Testis (tissue), 3 donors: Measurements from ENCODE around the gene OR1E2. TPM values are rescaled to one million over a fixed set of nuclear protein-coding genes. Genes with fewer than 3 reads are reported as not detected.
"Not testable (repeated sequence)": the region's sequence is repeated elsewhere in the genome, so short reads cannot be mapped to it uniquely, and the experiment has no call there.

ENCODE experiments used
- DNase-seq: peaks from one replicate; pipeline ENCODE4 v3.0.0-alpha.2; 2019
- H3K27ac ChIP-seq, 2 donors: fragments of 200-600 bp; sonication (generic); one replicate each; pipeline ENCODE4 v1.5.1; 2019
- H3K27me3 ChIP-seq: fragments of 200-600 bp; sonication (generic); one replicate; pipeline ENCODE4 v1.5.1; 2019
- H3K36me3 ChIP-seq: fragments of 200-600 bp; sonication (generic); one replicate; pipeline ENCODE4 v1.5.1; 2017; ENCODE audit warnings: low read depth; ENCODE audit errors: missing control alignments
- H3K4me1 ChIP-seq: fragments of 200-600 bp; sonication (generic); one replicate; pipeline ENCODE4 v1.5.1; 2019
- H3K4me3 ChIP-seq, 2 donors: fragments of 200-600 bp; sonication (generic); one replicate each; pipeline ENCODE4 v1.5.1; 2017 to 2019
- H3K9me3 ChIP-seq: fragments of 200-600 bp; sonication (generic); one replicate; pipeline ENCODE4 v1.5.1; 2017
- POLR2A ChIP-seq: fragments of 450-650 bp; IDR thresholded peaks from one replicate; pipeline ENCODE4 v1.6.1; 2017; ENCODE audit warnings: antibody characterized with exemption, mild to moderate bottlenecking, moderate library complexity
- WGBS, 2 donors: methylation state at CpG; one replicate each; pipeline ENCODE4 v1.1.5; 2018; 5-methylcytosine and 5-hydroxymethylcytosine counted together
- intact Hi-C: fragments of 100-400 bp; cut with DNase I; formaldehyde crosslinking; loops from one replicate; pipeline ENCODE4 v1.15.1; 2023; ENCODE audit warnings: low total_unique reads
- polyA plus RNA-seq: library from polyadenylated mRNA; stranded (reverse); fragments of 350-450 nt; fragmentation: Illumina TruSeq; extraction: RNeasy Lipid Tissue Mini Kit (QIAGEN cat#74804); gene quantifications from one replicate; pipeline ENCODE4 v1.2.3, GENCODE V29; 2014; ENCODE audit warnings: low read depth, low replicate concordance; ENCODE audit not compliant: insufficient read depth
- total RNA-seq, 2 donors: library from RNA; depleted of rRNA; stranded (reverse); fragments of >200 nt; gene quantifications; one replicate each; pipeline ENCODE4 v1.2.3, GENCODE V29; 2016
- TF ChIP-seq, protein P1 (sequence below), 3 experiments: fragments of 450-650 bp in 2 of 3; fragments of 200-600 bp in 1 of 3; sonication (generic) in 1 of 3; IDR thresholded peaks; one replicate each; pipeline ENCODE4 v1.5.1; 2016 to 2019; ENCODE audit warnings: antibody characterized with exemption in 3 of 3, mild to moderate bottlenecking in 2 of 3, moderate library complexity in 1 of 3

OR1E2 gene
- total and polyA plus RNA-seq, 3 donors from 2014 or later: 0.79 to 0.93 TPM; not detected in 1

GRCh38 chr17:3418222-3418621 is 15.4 kb downstream of the OR1E2 start:
- H3K27ac ChIP-seq: no peak overlapping the region
- no peaks in the 10 kb centered on the region for H3K9me3 ChIP-seq
- no peaks in the 10 kb centered on the region for H3K4me1 ChIP-seq
- H3K27me3 ChIP-seq: no peaks in the 10 kb centered on the region
- no peaks in the 10 kb centered on the region for H3K36me3 ChIP-seq
- intact Hi-C loops: no loop called here
- DNase-seq: no peak
- 59 to 63% methylated on average over 2 of the region's 2 CpGs for WGBS, 2 donors
- TF ChIP-seq POLR2A: no peak
- no peak overlapping the region for H3K4me3 ChIP-seq

DNA sequence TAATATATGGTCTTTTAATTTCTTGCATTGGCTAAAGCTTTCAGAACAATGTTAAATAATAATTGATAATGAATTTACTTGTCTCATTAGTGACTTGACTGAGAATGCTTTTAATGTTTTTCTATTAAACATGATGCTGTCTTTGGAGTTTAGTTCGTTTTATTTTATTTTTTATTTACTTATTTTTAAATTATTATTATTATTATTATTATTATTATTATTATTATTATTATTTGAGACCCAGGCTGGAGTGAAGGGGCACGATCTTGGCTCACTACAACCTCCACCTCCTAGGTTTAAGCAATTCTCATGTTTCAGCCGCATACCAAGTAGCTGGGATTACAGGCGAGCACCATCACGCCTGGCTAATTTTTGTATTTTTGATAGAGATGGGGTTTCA is 18.0 kb downstream of the OR1E2 start:
- TF ChIP-seq, protein P1, sequence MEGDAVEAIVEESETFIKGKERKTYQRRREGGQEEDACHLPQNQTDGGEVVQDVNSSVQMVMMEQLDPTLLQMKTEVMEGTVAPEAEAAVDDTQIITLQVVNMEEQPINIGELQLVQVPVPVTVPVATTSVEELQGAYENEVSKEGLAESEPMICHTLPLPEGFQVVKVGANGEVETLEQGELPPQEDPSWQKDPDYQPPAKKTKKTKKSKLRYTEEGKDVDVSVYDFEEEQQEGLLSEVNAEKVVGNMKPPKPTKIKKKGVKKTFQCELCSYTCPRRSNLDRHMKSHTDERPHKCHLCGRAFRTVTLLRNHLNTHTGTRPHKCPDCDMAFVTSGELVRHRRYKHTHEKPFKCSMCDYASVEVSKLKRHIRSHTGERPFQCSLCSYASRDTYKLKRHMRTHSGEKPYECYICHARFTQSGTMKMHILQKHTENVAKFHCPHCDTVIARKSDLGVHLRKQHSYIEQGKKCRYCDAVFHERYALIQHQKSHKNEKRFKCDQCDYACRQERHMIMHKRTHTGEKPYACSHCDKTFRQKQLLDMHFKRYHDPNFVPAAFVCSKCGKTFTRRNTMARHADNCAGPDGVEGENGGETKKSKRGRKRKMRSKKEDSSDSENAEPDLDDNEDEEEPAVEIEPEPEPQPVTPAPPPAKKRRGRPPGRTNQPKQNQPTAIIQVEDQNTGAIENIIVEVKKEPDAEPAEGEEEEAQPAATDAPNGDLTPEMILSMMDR (IDR thresholded peaks at IDR 0.05): no peak
- no peak for TF ChIP-seq POLR2A
- no peak overlapping the region for H3K27ac ChIP-seq
- 88 to 89% methylated on average over 5 of the region's 5 CpGs for WGBS, 2 donors

DNA sequence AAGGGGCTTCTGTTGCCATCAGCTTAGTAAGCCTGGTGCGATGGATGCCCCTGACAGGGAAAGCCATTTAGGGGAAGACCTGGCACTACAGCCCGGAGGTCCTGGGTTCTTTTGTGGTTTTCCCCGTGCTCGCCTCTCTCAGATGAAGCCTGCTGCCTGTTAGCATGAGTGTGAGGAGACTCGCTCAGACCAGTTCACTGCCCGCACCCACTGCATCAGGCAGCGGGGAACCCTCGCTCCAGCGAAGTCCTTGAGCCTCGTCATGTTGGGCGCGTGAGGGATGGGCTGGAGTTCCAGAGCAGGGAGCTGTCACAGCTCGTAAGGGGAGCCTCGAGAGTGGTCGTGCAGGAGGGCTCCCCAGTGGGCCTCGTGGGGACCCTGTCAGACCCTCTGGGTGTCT is 21.4 kb downstream of the OR1E2 start:
- DNase-seq, H3K9me3 ChIP-seq, H3K36me3 ChIP-seq, intact Hi-C loops, H3K4me1 ChIP-seq, H3K27me3 ChIP-seq, H3K27ac ChIP-seq, H3K4me3 ChIP-seq: not testable (repeated sequence)
- no CpG with 5 or more reads among the region's 16 CpGs for WGBS, 2 donors

More for the DNA sequence above, 18.0 kb downstream of the OR1E2 start:
- Histone ChIP-seq H3K9me3 (no peaks in the 10 kb centered on the region), H3K36me3 (no peaks in the 10 kb centered on the region), H3K27me3 (no peaks in the 10 kb centered on the region), H3K4me3 (no peak overlapping the region), H3K4me1 (no peaks in the 10 kb centered on the region)
- DNase-seq: no peak
- intact Hi-C loops: no loop called here

- intact Hi-C loops: no loop called here
- Histone ChIP-seq H3K4me1 (no peaks in the 10 kb centered on the region), H3K27me3 (no peaks in the 10 kb centered on the region), H3K36me3 (no peaks in the 10 kb centered on the region), H3K4me3 (no peak within 1 kb of the TSS), H3K27ac (no peak within 1 kb of the TSS), H3K9me3 (no peaks in the 10 kb centered on the region)
- WGBS, 2 donors: 88% methylated on average over 3 of the region's 3 CpGs
- no peak for DNase-seq
- TF ChIP-seq, protein P1 (IDR thresholded peaks at IDR 0.05): no peak
- no peak for TF ChIP-seq POLR2A
These were observed 22.6 kb downstream of the OR1E2 start, which contains the start of gene OR3A3 for GRCh38 chr17:3411070-3411469. TSS of gene OR3A3 (plus strand) at chr17:3411370.

DNA sequence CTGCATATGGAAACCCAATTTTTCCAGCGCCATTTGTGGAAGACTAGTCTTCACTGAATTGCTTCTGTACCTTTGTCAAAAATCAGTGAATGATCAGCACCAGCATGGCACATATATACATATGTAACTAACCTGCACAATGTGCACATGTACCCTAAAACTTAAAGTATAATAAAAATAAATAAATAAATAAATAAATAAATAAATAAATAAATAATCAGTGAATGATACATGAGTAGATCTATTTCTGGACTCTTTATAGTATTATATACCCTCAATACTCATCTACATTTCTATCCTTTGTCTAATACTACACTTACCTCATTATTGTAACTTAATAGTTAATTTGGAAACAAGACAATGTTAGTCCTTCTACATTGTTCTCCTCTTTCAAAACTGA is 29.8 kb downstream of the OR1E2 start:
- WGBS, 2 donors: 70 to 81% methylated on average over 1 of the region's 1 CpG
- H3K9me3 ChIP-seq, H3K4me1 ChIP-seq, H3K36me3 ChIP-seq, H3K27ac ChIP-seq, intact Hi-C loops, H3K4me3 ChIP-seq, DNase-seq, H3K27me3 ChIP-seq: not testable (repeated sequence)

- 67 to 77% methylated on average over 2 of the region's 2 CpGs for WGBS, 2 donors
- intact Hi-C loops: no loop called here
These were observed 31.9 kb downstream of the OR1E2 start for GRCh38 chr17:3401786-3402185.

More at GRCh38 chr17:3401786-3402185, 31.9 kb downstream of the OR1E2 start:
- H3K27ac ChIP-seq: no peak overlapping the region
- TF ChIP-seq POLR2A: no peak
- TF ChIP-seq, protein P1 (IDR thresholded peaks at IDR 0.05): no peak
- no peaks in the 10 kb centered on the region for H3K4me1 ChIP-seq
- no peaks in the 10 kb centered on the region for H3K36me3 ChIP-seq
- no peaks in the 10 kb centered on the region for H3K27me3 ChIP-seq
- no peaks in the 10 kb centered on the region for H3K9me3 ChIP-seq
- no peak for DNase-seq
- no peak overlapping the region for H3K4me3 ChIP-seq
